ENCODE measurements around the gene ZNF281. TPM values are rescaled to one million over a fixed set of nuclear protein-coding genes. Genes with fewer than 3 reads are reported as not detected.

The ZNF281 gene
- total RNA-seq, 1 experiment from 2014 or later: 23.3 TPM

GRCh38 chr1:200445213-200445612, 35.4 kb upstream of the ZNF281 start:
- no peak for DNase-seq (ENCODE audit: low read depth, low spot score)
- Histone ChIP-seq H3K27me3 (ENCODE audit: insufficient read depth, low read length) (no peaks in the 10 kb centered on the region), H3K79me2 (ENCODE audit: insufficient read depth, low read length) (no peaks in the 10 kb centered on the region), H3K36me3 (ENCODE audit: control insufficient read depth in 1 of 2, insufficient read depth in 2 of 2, low read length in 2 of 2) (no peaks in the 10 kb centered on the region), H3K9me2 (ENCODE audit: insufficient read depth) (no peaks in the 10 kb centered on the region), H3K9me3 (ENCODE audit: control insufficient read depth in 1 of 2, insufficient read depth in 1 of 2, low read depth in 1 of 2, low read length in 2 of 2) (no peaks in the 10 kb centered on the region), H3K4me3 (replicated peaks in 1 of 2; ENCODE audit: low read depth in 1 of 2, low read length in 2 of 2) (no peak overlapping the region), H3K9ac (ENCODE audit: low read length) (no peak overlapping the region), H2AFZ (ENCODE audit: low read depth, low read length, poor library complexity, severe bottlenecking) (no peak overlapping the region), H3K4me2 (ENCODE audit: low read length) (no peak overlapping the region), H4K20me1 (ENCODE audit: insufficient read depth) (no peaks in the 10 kb centered on the region), H3K27ac (ENCODE audit: low read depth, low read length) (no peak overlapping the region), H3K4me1 (ENCODE audit: control insufficient read depth in 1 of 2, insufficient read depth in 2 of 2, low read length in 2 of 2) (no peaks in the 10 kb centered on the region)
- ATAC-seq: no peak
- TF ChIP-seq ZNF274 (IDR thresholded peaks at IDR 0.05; ENCODE audit: low read depth, low read length): no peak
- no peak for TF ChIP-seq FOSL1 (IDR thresholded peaks at IDR 0.05; ENCODE audit: low read depth)
- TF ChIP-seq ZBTB33 (IDR thresholded peaks at IDR 0.05; ENCODE audit: extremely low read depth, insufficient replicate concordance, low read length): no peak
- TF ChIP-seq RAD21 (IDR thresholded peaks at IDR 0.05; ENCODE audit: low read depth): no peak
- no peak for TF ChIP-seq TCF7L2 (IDR thresholded peaks at IDR 0.05; ENCODE audit: borderline replicate concordance, extremely low read depth, insufficient read depth, insufficient read length)
- TF ChIP-seq ELF1 (IDR thresholded peaks at IDR 0.05; ENCODE audit: borderline replicate concordance, low read depth): no peak
- TF ChIP-seq CEBPB (IDR thresholded peaks at IDR 0.05; ENCODE audit: low read depth): no peak
- TF ChIP-seq POLR2AphosphoS5 (IDR thresholded peaks at IDR 0.05; ENCODE audit: low read depth, low read length): no peak
- TF ChIP-seq ZFX (IDR thresholded peaks at IDR 0.05): no peak
- RAD21 ChIA-PET (ENCODE audit: low non-redundant PET in 1 of 2, low total read pairs in 2 of 2, uncharacterized antibody in 2 of 2, unreplicated experiment in 2 of 2): no interaction called here
- POLR2A ChIA-PET: no interaction called here
- BruUV-seq (replicated peaks): no TSS peak
- CTCF ChIA-PET: no interaction called here
- intact Hi-C loops (cut with micrococcal nuclease): no loop called here

GRCh38 chr1:200444478-200444877, 34.6 kb upstream of the ZNF281 start:
- Histone ChIP-seq H3K36me3 (ENCODE audit: control insufficient read depth in 1 of 2, insufficient read depth in 2 of 2, low read length in 2 of 2) (no peaks in the 10 kb centered on the region), H3K9ac (ENCODE audit: low read length) (no peak overlapping the region), H2AFZ (ENCODE audit: low read depth, low read length, poor library complexity, severe bottlenecking) (no peak overlapping the region), H3K9me3 (ENCODE audit: control insufficient read depth in 1 of 2, insufficient read depth in 1 of 2, low read depth in 1 of 2, low read length in 2 of 2) (no peaks in the 10 kb centered on the region), H4K20me1 (ENCODE audit: insufficient read depth) (no peaks in the 10 kb centered on the region), H3K9me2 (ENCODE audit: insufficient read depth) (no peaks in the 10 kb centered on the region), H3K4me3 (replicated peaks in 1 of 2; ENCODE audit: low read depth in 1 of 2, low read length in 2 of 2) (no peak overlapping the region), H3K79me2 (ENCODE audit: insufficient read depth, low read length) (no peaks in the 10 kb centered on the region), H3K4me1 (ENCODE audit: control insufficient read depth in 1 of 2, insufficient read depth in 2 of 2, low read length in 2 of 2) (no peaks in the 10 kb centered on the region), H3K27ac (ENCODE audit: low read depth, low read length) (no peak overlapping the region), H3K4me2 (ENCODE audit: low read length) (no peak overlapping the region), H3K27me3 (ENCODE audit: insufficient read depth, low read length) (no peaks in the 10 kb centered on the region)
- ATAC-seq (no peak), DNase-seq (ENCODE audit: low read depth, low spot score) (no peak)
- no peak for TF ChIP-seq ATF3 (IDR thresholded peaks at IDR 0.05)
- CTCF ChIA-PET: no interaction called here
- BruUV-seq (replicated peaks): no TSS peak
- intact Hi-C loops (cut with micrococcal nuclease): no loop called here
- RAD21 ChIA-PET (ENCODE audit: low non-redundant PET in 1 of 2, low total read pairs in 2 of 2, uncharacterized antibody in 2 of 2, unreplicated experiment in 2 of 2): no interaction called here
- POLR2A ChIA-PET: no interaction called here

Measured in HCT116 (cell line).